RWPE1 (cell line): ENCODE results near the gene SF3B6.

Experiments
- CTCF ChIA-PET: fragments of 350-600 bp; sonication (Branson Sonifier 250); formaldehyde crosslinking; extraction: SDS; loops from one replicate; lab custom pipeline; 2021; lab: Yijun Ruan, JAX
- POLR2A ChIA-PET: fragments of 400-600 bp; formaldehyde crosslinking; extraction: SDS; loops from one replicate; lab custom pipeline; 2020; ENCODE audit warnings: antibody characterized with exemption; ENCODE audit not compliant: low non-redundant PET; lab: Yijun Ruan, JAX
- DNase-seq: peaks from one replicate; pipeline ENCODE4 v3.0.0; 2012; ENCODE audit warnings: low spot score
- H3K27ac ChIP-seq: fragments of 450-650 bp; 2 replicates; pipeline ENCODE4 v1.5.1; 2017
- CTCF ChIP-seq: fragments of 450-650 bp; conservative IDR thresholded peaks from 2 replicates; pipeline ENCODE4 v1.5.1; 2017; ENCODE audit warnings: low read depth, mild to moderate bottlenecking

Gene SF3B6

GRCh38 chr2:24020244-24020643, 55.9 kb downstream of the SF3B6 start:
- H3K27ac ChIP-seq = no peak overlapping the region
- ChIA-PET CTCF (no interaction called here), POLR2A (no interaction called here)
- DNase-seq = no peak
- TF ChIP-seq CTCF = no peak

DNA sequence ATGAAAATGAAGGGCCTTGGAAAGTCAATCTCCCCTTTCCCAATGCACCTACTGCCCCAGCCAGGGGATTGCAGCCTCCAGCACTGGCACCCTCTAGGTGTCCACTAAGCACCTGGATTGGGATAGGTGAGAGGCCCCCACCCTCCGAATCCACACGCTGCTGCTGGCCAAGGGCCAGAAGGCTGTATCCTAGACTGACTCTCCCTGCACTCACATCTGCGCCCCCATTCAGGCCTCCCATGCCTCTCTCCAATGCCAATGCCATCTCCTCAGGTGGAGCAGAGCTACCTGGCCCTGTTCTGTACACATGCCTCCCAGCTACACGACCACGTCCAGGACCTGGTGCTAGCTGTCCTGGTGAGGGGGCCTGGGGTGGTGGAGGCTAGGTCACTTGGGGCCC, 56.4 kb downstream of the SF3B6 start:
- DNase-seq = no peak

DNA sequence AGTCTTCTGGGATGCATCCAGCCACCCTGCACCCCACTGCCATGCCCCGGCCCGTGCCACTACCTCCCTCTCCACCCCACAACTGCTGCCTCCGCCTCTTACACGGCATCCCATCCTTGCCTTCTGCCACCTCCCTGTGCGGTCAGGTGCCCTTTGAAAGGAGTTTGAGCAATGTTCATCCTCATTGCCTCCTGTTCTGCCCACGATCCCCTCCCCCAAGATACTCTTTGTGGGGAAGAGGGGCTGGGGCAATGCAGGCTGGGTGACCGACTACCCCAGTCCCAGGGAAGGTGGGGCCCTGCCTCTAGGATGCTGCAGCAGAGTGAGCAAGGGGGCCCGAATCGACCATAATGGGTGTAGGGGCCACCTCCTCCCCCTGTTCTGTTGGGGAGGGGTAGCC, 57.9 kb downstream of the SF3B6 start:
- DNase-seq = no peak
- no peak overlapping the region for H3K27ac ChIP-seq
- ChIA-PET POLR2A (no interaction called here), CTCF (no interaction called here)
- TF ChIP-seq CTCF = no peak

More for the DNA sequence above, 56.4 kb downstream of the SF3B6 start:
- POLR2A ChIA-PET = no interaction called here
- no peak for TF ChIP-seq CTCF
- H3K27ac ChIP-seq = no peak overlapping the region
- CTCF ChIA-PET = no interaction called here

GRCh38 chr2:24017711-24018110, 58.4 kb downstream of the SF3B6 start:
- POLR2A ChIA-PET = no interaction called here

More at GRCh38 chr2:24017711-24018110, 58.4 kb downstream of the SF3B6 start:
- no peak for TF ChIP-seq CTCF
- CTCF ChIA-PET = no interaction called here
- no peak for DNase-seq
- no peak overlapping the region for H3K27ac ChIP-seq
